ENCODE results near the gene OR10V1. TPM values are rescaled to one million over a fixed set of nuclear protein-coding genes. Genes with fewer than 3 reads are reported as not detected.

The OR10V1 gene
- polyA plus RNA-seq, 2 of the 4 experiments (the other 2 are of a cell fraction) = not detected

DNA sequence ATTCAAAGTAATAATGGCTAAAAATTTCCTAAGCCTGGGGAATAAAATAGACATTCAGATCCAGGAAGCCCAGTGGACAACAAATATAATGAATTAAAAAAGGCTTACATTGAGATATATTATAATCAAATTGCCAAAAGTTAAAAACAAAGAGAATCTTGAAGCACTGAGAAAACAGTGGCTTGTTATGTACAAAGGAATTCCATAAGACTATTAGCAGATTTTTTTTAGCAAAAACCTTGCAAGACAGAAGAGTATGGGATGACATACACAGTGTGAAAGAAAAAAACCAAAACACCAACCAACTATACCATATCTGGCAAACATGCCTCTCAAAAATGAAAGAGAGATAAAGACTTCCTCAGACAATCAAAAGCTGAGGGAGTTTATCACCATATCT lies 20.7 kb downstream of the OR10V1 start:
- POLR2A ChIA-PET = no interaction called here
- ATAC-seq = no peak
- Histone ChIP-seq H3K4me1 (peaks cover 4% of the 10 kb centered on the region; the same call in 2 of the 3 replicates), H3K4me2 (no peak overlapping the region), H3K27ac (no peak overlapping the region), H3K9me3 (peaks cover 20% of the 10 kb centered on the region; the same call in 2 of the 3 replicates), H3K4me3 (no peak overlapping the region)
- FAIRE-seq = no peak
- no peak for DNase-seq (ENCODE audit: low read depth in 1 of 2, low spot score in 1 of 2)
- CTCF ChIA-PET = interaction anchor here (0.8 to 4.3 kb wide), 5 partner anchors 10 to 23 kb away, joined by 3 to 24 read pairs (median 3); partner anchors contain the start of gene PATL1
- TF ChIP-seq, protein P1, sequence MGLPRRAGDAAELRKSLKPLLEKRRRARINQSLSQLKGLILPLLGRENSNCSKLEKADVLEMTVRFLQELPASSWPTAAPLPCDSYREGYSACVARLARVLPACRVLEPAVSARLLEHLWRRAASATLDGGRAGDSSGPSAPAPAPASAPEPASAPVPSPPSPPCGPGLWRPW (IDR thresholded peaks at IDR 0.05) = no peak
- no peak for TF ChIP-seq HOXB13 (CRISPR knock-in tag; IDR thresholded peaks at IDR 0.05; ENCODE audit: low read depth)
- no peak for TF ChIP-seq NFE2L2 (conservative IDR thresholded peaks at IDR 0.05; ENCODE audit: low read length)
- TF ChIP-seq BHLHE40 (IDR thresholded peaks at IDR 0.05; ENCODE audit: low read depth, low read length) = no peak
- TF ChIP-seq MYC (IDR thresholded peaks at IDR 0.05; ENCODE audit: borderline replicate concordance, low read length) = no peak
- no peak for TF ChIP-seq TFCP2L1 (CRISPR knock-in tag; IDR thresholded peaks at IDR 0.05)
- TF ChIP-seq ZNF302 (CRISPR knock-in tag; IDR thresholded peaks at IDR 0.05) = no peak
- no peak for TF ChIP-seq RCOR1 (IDR thresholded peaks at IDR 0.05; ENCODE audit: low read depth, low read length)
- TF ChIP-seq FOSL2 (IDR thresholded peaks at IDR 0.05) = no peak
- no peak for TF ChIP-seq FOSL2 (CRISPR knock-in tag; IDR thresholded peaks at IDR 0.05)
- TF ChIP-seq BCL3 (IDR thresholded peaks at IDR 0.05) = no peak
- TF ChIP-seq CEBPB (IDR thresholded peaks at IDR 0.05) = no peak
- TF ChIP-seq GATA3 (IDR thresholded peaks at IDR 0.05; ENCODE audit: borderline replicate concordance) = no peak
- no peak for TF ChIP-seq RAD21 (conservative IDR thresholded peaks at IDR 0.05 in 1 of 2, IDR thresholded peaks at IDR 0.05 in 1 of 2)
- no peak for TF ChIP-seq TP53 (CRISPR knock-in tag; IDR thresholded peaks at IDR 0.05)
- TF ChIP-seq HEYL (CRISPR knock-in tag; IDR thresholded peaks at IDR 0.05) = no peak
- TF ChIP-seq CBX8 (IDR thresholded peaks at IDR 0.05) = no peak

DNA sequence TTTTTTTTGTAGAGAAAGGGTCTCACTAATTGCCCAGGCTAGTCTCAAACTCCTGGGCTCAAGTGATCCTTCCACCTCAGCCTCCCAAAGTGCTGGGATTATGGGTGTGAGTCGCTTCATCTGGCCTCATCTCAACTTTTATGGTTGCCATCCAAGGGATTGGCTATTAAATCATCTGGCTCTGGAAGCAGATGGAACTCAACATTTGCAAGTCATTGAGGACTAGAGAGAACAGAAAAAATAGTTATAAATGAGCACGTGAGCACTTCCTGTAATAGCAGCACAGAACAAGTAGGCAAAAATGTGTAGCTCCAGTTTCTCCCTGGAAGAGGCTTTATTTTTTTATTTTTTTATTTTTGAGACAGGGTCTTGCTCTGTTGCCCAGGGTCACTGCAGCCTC lies 22.5 kb downstream of the OR10V1 start:
- CTCF ChIA-PET = interaction anchor here (4.3 kb wide), 1 partner anchor 11 kb away, joined by 24 read pairs; no protein-coding TSS in a partner anchor
- no peak overlapping the region for H3K4me3 ChIP-seq
- POLR2A ChIA-PET = no interaction called here
- ATAC-seq (no peak), FAIRE-seq (no peak), DNase-seq (ENCODE audit: low read depth in 1 of 2, low spot score in 1 of 2) (no peak)
- no peak overlapping the region for H3K27ac ChIP-seq
- no peak overlapping the region for H3K4me2 ChIP-seq
- TF ChIP-seq NR3C1 (IDR thresholded peaks at IDR 0.05) (no peak), MAFK (IDR thresholded peaks at IDR 0.05; ENCODE audit: partially characterized antibody) (no peak), HOXA7 (CRISPR knock-in tag; IDR thresholded peaks at IDR 0.05) (no peak), FOSL2 (IDR thresholded peaks at IDR 0.05) (no peak), FOSL2 (CRISPR knock-in tag; IDR thresholded peaks at IDR 0.05) (no peak), NFE2L2 (conservative IDR thresholded peaks at IDR 0.05; ENCODE audit: low read length) (no peak), JUN (IDR thresholded peaks at IDR 0.05) (no peak), HOXB13 (CRISPR knock-in tag; IDR thresholded peaks at IDR 0.05; ENCODE audit: low read depth) (no peak), HOXB5 (CRISPR knock-in tag; IDR thresholded peaks at IDR 0.05) (no peak), ESRRA (IDR thresholded peaks at IDR 0.05; ENCODE audit: borderline replicate concordance, low read length) (no peak), PHF8 (IDR thresholded peaks at IDR 0.05; ENCODE audit: borderline replicate concordance, low read depth) (no peak)
- TF ChIP-seq, protein P2, sequence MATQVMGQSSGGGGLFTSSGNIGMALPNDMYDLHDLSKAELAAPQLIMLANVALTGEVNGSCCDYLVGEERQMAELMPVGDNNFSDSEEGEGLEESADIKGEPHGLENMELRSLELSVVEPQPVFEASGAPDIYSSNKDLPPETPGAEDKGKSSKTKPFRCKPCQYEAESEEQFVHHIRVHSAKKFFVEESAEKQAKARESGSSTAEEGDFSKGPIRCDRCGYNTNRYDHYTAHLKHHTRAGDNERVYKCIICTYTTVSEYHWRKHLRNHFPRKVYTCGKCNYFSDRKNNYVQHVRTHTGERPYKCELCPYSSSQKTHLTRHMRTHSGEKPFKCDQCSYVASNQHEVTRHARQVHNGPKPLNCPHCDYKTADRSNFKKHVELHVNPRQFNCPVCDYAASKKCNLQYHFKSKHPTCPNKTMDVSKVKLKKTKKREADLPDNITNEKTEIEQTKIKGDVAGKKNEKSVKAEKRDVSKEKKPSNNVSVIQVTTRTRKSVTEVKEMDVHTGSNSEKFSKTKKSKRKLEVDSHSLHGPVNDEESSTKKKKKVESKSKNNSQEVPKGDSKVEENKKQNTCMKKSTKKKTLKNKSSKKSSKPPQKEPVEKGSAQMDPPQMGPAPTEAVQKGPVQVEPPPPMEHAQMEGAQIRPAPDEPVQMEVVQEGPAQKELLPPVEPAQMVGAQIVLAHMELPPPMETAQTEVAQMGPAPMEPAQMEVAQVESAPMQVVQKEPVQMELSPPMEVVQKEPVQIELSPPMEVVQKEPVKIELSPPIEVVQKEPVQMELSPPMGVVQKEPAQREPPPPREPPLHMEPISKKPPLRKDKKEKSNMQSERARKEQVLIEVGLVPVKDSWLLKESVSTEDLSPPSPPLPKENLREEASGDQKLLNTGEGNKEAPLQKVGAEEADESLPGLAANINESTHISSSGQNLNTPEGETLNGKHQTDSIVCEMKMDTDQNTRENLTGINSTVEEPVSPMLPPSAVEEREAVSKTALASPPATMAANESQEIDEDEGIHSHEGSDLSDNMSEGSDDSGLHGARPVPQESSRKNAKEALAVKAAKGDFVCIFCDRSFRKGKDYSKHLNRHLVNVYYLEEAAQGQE (IDR thresholded peaks at IDR 0.05) = no peak
- H3K4me1 ChIP-seq = peaks cover 4% of the 10 kb centered on the region; the same call in 2 of the 3 replicates
- H3K9me3 ChIP-seq = peaks cover 20% of the 10 kb centered on the region; the same call in 2 of the 3 replicates
- 13% methylated on average over 2 of the region's 2 CpGs for WGBS (ENCODE audit: missing lambda C conversion rate)
